ENCODE measurements around the gene PTPRK. TPM values are rescaled to one million over a fixed set of nuclear protein-coding genes. Genes with fewer than 3 reads are reported as not detected.
A peak's percentile ranks its signal among the peaks of the same experiment; 100 is the strongest.

The PTPRK gene
- total and polyA plus RNA-seq, 4 donors = 12.1 to 61.2 (median 29.1) TPM

DNA sequence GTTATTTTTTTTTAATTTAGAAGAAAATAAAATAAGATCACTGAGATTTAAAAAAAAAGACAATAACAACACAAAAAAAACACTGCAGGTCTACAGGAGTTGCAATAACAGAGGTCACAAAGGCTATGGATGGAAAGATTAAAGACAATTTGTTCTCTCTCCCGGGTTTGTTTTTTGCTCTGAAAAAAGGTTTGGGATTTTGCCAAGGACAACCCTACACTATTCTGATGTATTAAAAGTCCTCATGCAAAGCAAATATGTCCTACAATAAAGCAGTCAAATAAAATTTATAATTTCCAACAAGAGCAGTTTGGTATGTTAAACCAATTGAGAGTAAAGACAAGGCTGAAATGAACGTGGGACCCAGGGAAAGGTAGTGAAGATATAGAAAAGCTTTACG, 55.6 kb downstream of the PTPRK start (continued):
- TF ChIP-seq, protein P1, sequence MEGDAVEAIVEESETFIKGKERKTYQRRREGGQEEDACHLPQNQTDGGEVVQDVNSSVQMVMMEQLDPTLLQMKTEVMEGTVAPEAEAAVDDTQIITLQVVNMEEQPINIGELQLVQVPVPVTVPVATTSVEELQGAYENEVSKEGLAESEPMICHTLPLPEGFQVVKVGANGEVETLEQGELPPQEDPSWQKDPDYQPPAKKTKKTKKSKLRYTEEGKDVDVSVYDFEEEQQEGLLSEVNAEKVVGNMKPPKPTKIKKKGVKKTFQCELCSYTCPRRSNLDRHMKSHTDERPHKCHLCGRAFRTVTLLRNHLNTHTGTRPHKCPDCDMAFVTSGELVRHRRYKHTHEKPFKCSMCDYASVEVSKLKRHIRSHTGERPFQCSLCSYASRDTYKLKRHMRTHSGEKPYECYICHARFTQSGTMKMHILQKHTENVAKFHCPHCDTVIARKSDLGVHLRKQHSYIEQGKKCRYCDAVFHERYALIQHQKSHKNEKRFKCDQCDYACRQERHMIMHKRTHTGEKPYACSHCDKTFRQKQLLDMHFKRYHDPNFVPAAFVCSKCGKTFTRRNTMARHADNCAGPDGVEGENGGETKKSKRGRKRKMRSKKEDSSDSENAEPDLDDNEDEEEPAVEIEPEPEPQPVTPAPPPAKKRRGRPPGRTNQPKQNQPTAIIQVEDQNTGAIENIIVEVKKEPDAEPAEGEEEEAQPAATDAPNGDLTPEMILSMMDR (IDR thresholded peaks at IDR 0.05; ENCODE audit: low read depth, low read length, missing input control) = no peak
- TF ChIP-seq NR2F2 (IDR thresholded peaks at IDR 0.05) (peak; percentile 36), TAF1 (conservative IDR thresholded peaks at IDR 0.05) (no peak), HNF4G (IDR thresholded peaks at IDR 0.05) (no peak)

DNA sequence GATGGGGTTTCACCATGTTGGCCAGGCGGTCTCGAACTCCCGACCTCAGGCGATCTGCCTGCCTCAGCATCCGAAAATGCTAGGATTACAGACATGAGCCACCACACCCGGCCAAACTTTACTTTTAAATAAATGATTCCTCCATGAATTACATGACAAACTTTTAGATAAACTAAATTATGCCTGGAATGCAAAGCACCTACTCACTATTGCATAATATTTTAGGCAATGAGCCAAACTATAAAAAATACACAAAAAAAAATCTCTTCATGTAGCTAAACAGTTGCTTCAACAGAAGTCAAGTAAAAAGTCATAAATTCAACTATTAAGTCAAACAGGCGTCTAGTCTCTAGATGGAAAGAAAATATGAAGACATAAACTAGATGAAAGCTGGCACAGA, 56.5 kb downstream of the PTPRK start:
- TF ChIP-seq, protein P1 (IDR thresholded peaks at IDR 0.05; ENCODE audit: low read depth, low read length, missing input control) = no peak
- TF ChIP-seq FOXA1 (IDR thresholded peaks at IDR 0.05) (no peak), JUND (IDR thresholded peaks at IDR 0.05) (no peak), SP1 (IDR thresholded peaks at IDR 0.05) (no peak), FOXA2 (IDR thresholded peaks at IDR 0.05) (no peak), RAD21 (IDR thresholded peaks at IDR 0.05) (no peak), HNF4A (conservative IDR thresholded peaks at IDR 0.05) (no peak), TAF1 (conservative IDR thresholded peaks at IDR 0.05) (no peak)
- TF ChIP-seq, protein P2, sequence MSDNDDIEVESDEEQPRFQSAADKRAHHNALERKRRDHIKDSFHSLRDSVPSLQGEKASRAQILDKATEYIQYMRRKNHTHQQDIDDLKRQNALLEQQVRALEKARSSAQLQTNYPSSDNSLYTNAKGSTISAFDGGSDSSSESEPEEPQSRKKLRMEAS (IDR thresholded peaks at IDR 0.05) = no peak
- TF ChIP-seq, protein P3, sequence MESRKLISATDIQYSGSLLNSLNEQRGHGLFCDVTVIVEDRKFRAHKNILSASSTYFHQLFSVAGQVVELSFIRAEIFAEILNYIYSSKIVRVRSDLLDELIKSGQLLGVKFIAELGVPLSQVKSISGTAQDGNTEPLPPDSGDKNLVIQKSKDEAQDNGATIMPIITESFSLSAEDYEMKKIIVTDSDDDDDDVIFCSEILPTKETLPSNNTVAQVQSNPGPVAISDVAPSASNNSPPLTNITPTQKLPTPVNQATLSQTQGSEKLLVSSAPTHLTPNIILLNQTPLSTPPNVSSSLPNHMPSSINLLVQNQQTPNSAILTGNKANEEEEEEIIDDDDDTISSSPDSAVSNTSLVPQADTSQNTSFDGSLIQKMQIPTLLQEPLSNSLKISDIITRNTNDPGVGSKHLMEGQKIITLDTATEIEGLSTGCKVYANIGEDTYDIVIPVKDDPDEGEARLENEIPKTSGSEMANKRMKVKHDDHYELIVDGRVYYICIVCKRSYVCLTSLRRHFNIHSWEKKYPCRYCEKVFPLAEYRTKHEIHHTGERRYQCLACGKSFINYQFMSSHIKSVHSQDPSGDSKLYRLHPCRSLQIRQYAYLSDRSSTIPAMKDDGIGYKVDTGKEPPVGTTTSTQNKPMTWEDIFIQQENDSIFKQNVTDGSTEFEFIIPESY (IDR thresholded peaks at IDR 0.05) = no peak
- TF ChIP-seq, protein P4, sequence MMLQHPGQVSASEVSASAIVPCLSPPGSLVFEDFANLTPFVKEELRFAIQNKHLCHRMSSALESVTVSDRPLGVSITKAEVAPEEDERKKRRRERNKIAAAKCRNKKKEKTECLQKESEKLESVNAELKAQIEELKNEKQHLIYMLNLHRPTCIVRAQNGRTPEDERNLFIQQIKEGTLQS (IDR thresholded peaks at IDR 0.05) = no peak
- Histone ChIP-seq H3K27me3 (ENCODE audit: control insufficient read depth in 4 of 4, insufficient read depth in 4 of 4, low read length in 3 of 4) (no peaks in the 10 kb centered on the region), H3K27ac (ENCODE audit: low read depth in 1 of 2, low read length in 2 of 2) (no peak overlapping the region), H3K36me3 (ENCODE audit: control insufficient read depth in 4 of 4, insufficient read depth in 3 of 4, low read depth in 1 of 4, low read length in 3 of 4) (no peaks in the 10 kb centered on the region), H3K4me1 (ENCODE audit: control insufficient read depth in 4 of 4, insufficient read depth in 4 of 4, low read length in 3 of 4) (peaks cover 4 to 26% (median 13%) of the 10 kb centered on the region in 4 donors), H3K9ac (ENCODE audit: low read depth in 1 of 2, low read length in 2 of 2) (no peak overlapping the region), H3K4me3 (ENCODE audit: low read depth in 1 of 3, low read length in 3 of 3) (no peak overlapping the region), H3K9me3 (ENCODE audit: control insufficient read depth in 4 of 4, low read length in 3 of 4) (no peaks in the 10 kb centered on the region)
- 90% methylated on average over 7 of the region's 7 CpGs for WGBS
- DNase-seq (ENCODE audit: low spot score) = no peak

DNA sequence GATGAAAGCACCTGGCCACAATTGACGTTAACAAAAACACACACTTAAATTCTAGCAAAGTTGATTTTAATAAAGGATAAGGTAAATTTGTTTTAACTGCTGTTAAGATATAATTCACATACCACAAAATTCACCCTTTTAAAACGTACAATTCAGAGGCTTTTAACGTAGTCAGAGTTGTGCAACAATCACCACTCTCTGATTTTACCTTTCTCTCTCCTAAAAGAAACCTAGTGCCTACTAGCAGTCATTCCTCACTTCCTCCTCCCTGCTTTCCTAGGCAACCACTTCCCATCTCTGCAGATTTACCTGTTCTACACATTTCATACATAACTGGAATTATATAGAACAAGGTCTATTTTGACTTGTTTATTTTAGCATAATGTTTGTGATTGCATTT, 58.9 kb downstream of the PTPRK start:
- H3K9ac ChIP-seq (ENCODE audit: low read depth in 1 of 2, low read length in 2 of 2) = no peak overlapping the region
- no peaks in the 10 kb centered on the region for H3K27me3 ChIP-seq (ENCODE audit: control insufficient read depth in 4 of 4, insufficient read depth in 4 of 4, low read length in 3 of 4)
- H3K36me3 ChIP-seq (ENCODE audit: control insufficient read depth in 4 of 4, insufficient read depth in 3 of 4, low read depth in 1 of 4, low read length in 3 of 4) = no peaks in the 10 kb centered on the region
- peaks cover 4 to 26% (median 13%) of the 10 kb centered on the region in 4 donors for H3K4me1 ChIP-seq (ENCODE audit: control insufficient read depth in 4 of 4, insufficient read depth in 4 of 4, low read length in 3 of 4)
- WGBS = 34% methylated on average over 3 of the region's 3 CpGs
- no peak for DNase-seq (ENCODE audit: low spot score)
- TF ChIP-seq, protein P4 (IDR thresholded peaks at IDR 0.05) = no peak
- TF ChIP-seq GABPA (IDR thresholded peaks at IDR 0.05 in 1 of 2, conservative IDR thresholded peaks at IDR 0.05 in 1 of 2) (no peak), EGR1 (IDR thresholded peaks at IDR 0.05; ENCODE audit: low read depth in 2 of 2) (no peak)
- TF ChIP-seq, protein P1 (IDR thresholded peaks at IDR 0.05; ENCODE audit: low read depth, low read length, missing input control) = no peak
- H3K9me3 ChIP-seq (ENCODE audit: control insufficient read depth in 4 of 4, low read length in 3 of 4) = no peaks in the 10 kb centered on the region
- H3K4me3 ChIP-seq (ENCODE audit: low read depth in 1 of 3, low read length in 3 of 3) = no peak overlapping the region
- H3K27ac ChIP-seq (ENCODE audit: low read depth in 1 of 2, low read length in 2 of 2) = no peak overlapping the region

Measured in liver (tissue), 9 donors.